ENCODE results near the gene TEX10. TPM values are rescaled to one million over a fixed set of nuclear protein-coding genes. Genes with fewer than 3 reads are reported as not detected.

The TEX10 gene
- total RNA-seq: 30.1 and 33.9 TPM in 2 replicates

GRCh38 chr9:100352727-100353505 is at the start of gene TEX10:
TEX10 (minus strand) TSS chr9:100352942; CDS start chr9:100349363, 3,579 bp downstream.

Other genes with a start within 250 kb of the TEX10 start
- 52.1 and 55.0 TPM in 2 replicates for gene MSANTD3, start 74.2 kb upstream of the TEX10 start, total RNA-seq
- 9.1 and 11.7 TPM in 2 replicates for gene TMEFF1, start 120.2 kb upstream of the TEX10 start, total RNA-seq
- gene CAVIN4, start 225.1 kb upstream of the TEX10 start, total RNA-seq: 1.1 and 1.6 TPM in 2 replicates

Data from hair follicle dermal papilla cell (primary cell).